ENCODE data around the gene PREB.

GRCh38 chr2:27159271-27159670, 24.8 kb upstream of the PREB start:
- TF ChIP-seq CTCF (IDR thresholded peaks at IDR 0.05) (no peak), ZFX (IDR thresholded peaks at IDR 0.05; ENCODE audit: borderline replicate concordance) (no peak)

All from 22Rv1 (cell line).